Lung (tissue), 12 donors: ENCODE data around the gene FAM216B. TPM values are rescaled to one million over a fixed set of nuclear protein-coding genes. Genes with fewer than 3 reads are reported as not detected.

ENCODE experiments used
- ATAC-seq: fragments of 200-7000 bp; cut with Tn5 transposase; one replicate; pipeline ENCODE4 v1.9.1; 2020; ENCODE audit warnings: moderate number of reproducible peaks; ENCODE audit not compliant: insufficient read depth, low FRiP score
- DNase-seq, 3 donors: peaks; one replicate each; pipeline ENCODE4 v3.0.0-alpha.2; 2013 to 2017
- H3K27ac ChIP-seq, 2 donors: one replicate each; pipeline ENCODE4 v1.5.1; 2013; ENCODE audit warnings: mild to moderate bottlenecking in 2 of 2, moderate library complexity in 2 of 2, control low read depth in 1 of 2, inconsistent platforms in 1 of 2, low read depth in 1 of 2, low read length in 1 of 2
- H3K27me3 ChIP-seq, 3 donors: one replicate each; pipeline ENCODE4 v1.5.1; 2013; ENCODE audit warnings: low read length in 2 of 3; ENCODE audit not compliant: control insufficient read depth in 3 of 3, insufficient read depth in 3 of 3
- H3K36me3 ChIP-seq, 4 donors: one replicate each; pipeline ENCODE4 v1.5.1; 2013; ENCODE audit warnings: low read length in 4 of 4, mild to moderate bottlenecking in 1 of 4, moderate library complexity in 1 of 4; ENCODE audit not compliant: control insufficient read depth in 4 of 4, insufficient read depth in 4 of 4
- H3K4me1 ChIP-seq, 5 donors: one replicate each; pipeline ENCODE4 v1.5.1; 2013; ENCODE audit warnings: low read length in 5 of 5, mild to moderate bottlenecking in 2 of 5, moderate library complexity in 1 of 5; ENCODE audit not compliant: control insufficient read depth in 5 of 5, insufficient read depth in 5 of 5
- H3K4me3 ChIP-seq: one replicate; pipeline ENCODE4 v1.5.1; 2013; ENCODE audit warnings: mild to moderate bottlenecking, control low read depth, moderate library complexity
- H3K9ac ChIP-seq, 2 donors: one replicate each; pipeline ENCODE4 v1.5.1; 2013; ENCODE audit warnings: low read length in 2 of 2, control low read depth in 1 of 2; ENCODE audit not compliant: insufficient read depth in 1 of 2
- H3K9me3 ChIP-seq, 4 donors: one replicate each; pipeline ENCODE4 v1.5.1; 2013; ENCODE audit warnings: low read length in 3 of 4, mild to moderate bottlenecking in 1 of 4, moderate library complexity in 1 of 4; ENCODE audit not compliant: control insufficient read depth in 4 of 4, insufficient read depth in 3 of 4
- WGBS, 2 donors: extraction: QIAGEN DNeasy Blood & Tissue Kit; methylation state at CpG; one replicate each; pipeline ENCODE4 v1.1.7; 2013; 5-methylcytosine and 5-hydroxymethylcytosine counted together
- polyA plus RNA-seq, 2 donors: library from polyadenylated mRNA; stranded (reverse); fragments of 200-250 nt; gene quantifications; one replicate each; pipeline ENCODE4 v1.2.1, GENCODE V29; 2013
- total RNA-seq, 2 donors: library from RNA; depleted of rRNA in 1 of 2; stranded (reverse); fragments of >200 nt in 1 of 2; gene quantifications; one replicate each; pipeline ENCODE4 v1.2.1, GENCODE V29; 2014 to 2021
- TF ChIP-seq, protein P1 (sequence below): IDR thresholded peaks from 2 replicates; pipeline ENCODE4 v1.5.1; 2012; ENCODE audit warnings: mild to moderate bottlenecking; ENCODE audit errors: control extremely low read depth, extremely low read depth
- donor health status: control.
- donor health status: control.
- donor health status: Bipolar disorder and iron deficiency.
- donor health status: healthy.
- donor health status: DM: yes; HTN: yes; CAD: no.

The FAM216B gene
- total and polyA plus RNA-seq, 4 donors = 4.9 to 70.4 (median 22.6) TPM

DNA sequence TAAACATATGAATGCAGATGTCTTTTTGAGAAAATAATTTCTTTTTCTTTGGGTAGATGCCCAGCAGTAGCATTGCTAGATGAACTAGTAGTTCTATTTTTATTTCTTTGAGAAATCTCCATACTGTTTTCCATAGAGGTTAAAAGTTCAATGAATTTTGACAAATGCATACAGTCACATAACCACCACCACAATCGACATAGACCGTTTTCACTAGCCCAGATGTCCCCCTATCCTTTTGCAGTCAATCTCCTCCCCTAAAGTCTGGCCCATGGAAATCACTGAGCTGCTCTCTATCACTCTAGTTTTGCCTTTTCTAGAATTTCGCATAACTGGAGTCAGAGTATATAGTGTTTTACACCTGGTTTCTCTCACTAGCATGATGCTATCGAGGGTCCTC lies 10.8 kb downstream of the FAM216B start:
- no peak overlapping the region for H3K27ac ChIP-seq
- no peak overlapping the region for H3K4me3 ChIP-seq
- DNase-seq (no peak), ATAC-seq (no peak)
- H3K9me3 ChIP-seq = no peaks in the 10 kb centered on the region
- H3K9ac ChIP-seq = no peak overlapping the region
- 88 to 90% methylated on average over 4 of the region's 4 CpGs for WGBS, 2 donors
- TF ChIP-seq, protein P1, sequence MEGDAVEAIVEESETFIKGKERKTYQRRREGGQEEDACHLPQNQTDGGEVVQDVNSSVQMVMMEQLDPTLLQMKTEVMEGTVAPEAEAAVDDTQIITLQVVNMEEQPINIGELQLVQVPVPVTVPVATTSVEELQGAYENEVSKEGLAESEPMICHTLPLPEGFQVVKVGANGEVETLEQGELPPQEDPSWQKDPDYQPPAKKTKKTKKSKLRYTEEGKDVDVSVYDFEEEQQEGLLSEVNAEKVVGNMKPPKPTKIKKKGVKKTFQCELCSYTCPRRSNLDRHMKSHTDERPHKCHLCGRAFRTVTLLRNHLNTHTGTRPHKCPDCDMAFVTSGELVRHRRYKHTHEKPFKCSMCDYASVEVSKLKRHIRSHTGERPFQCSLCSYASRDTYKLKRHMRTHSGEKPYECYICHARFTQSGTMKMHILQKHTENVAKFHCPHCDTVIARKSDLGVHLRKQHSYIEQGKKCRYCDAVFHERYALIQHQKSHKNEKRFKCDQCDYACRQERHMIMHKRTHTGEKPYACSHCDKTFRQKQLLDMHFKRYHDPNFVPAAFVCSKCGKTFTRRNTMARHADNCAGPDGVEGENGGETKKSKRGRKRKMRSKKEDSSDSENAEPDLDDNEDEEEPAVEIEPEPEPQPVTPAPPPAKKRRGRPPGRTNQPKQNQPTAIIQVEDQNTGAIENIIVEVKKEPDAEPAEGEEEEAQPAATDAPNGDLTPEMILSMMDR = no peak
- H3K4me1 ChIP-seq = peaks cover 0 to 4% (median 0%) of the 10 kb centered on the region in 5 donors
- no peaks in the 10 kb centered on the region for H3K36me3 ChIP-seq
- H3K27me3 ChIP-seq = no peaks in the 10 kb centered on the region

DNA sequence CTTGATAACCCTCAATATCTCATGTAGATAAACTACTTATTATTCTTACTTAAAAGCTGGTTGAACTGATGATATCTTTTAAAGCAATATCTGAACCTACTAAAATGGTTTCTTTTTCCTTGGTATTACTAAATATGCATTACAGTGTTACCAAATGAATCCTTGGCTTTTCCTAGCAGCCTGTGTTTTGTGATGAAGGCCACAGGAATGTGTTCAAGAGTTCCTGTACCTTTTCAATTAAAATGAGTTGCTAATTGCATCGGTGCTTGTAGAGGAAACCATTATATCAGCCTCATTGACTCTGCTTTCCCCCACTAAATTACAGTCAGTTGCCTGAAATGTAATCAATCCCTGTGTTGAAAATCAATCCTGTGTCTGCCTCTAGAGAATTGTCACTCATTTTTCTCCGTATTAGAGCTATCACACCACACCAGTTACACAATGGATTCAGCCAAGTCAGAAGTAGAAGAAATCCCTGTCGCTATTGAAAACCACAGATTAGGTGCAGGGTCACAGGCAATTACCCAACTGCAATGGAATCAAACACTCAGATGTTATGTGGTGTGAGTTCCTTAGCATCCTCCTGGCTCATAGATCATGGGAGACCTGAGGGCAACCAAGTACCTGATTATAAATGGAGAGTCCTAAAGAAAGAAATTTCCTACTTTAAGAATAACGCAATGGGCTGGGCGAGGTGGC lies 13.3 kb downstream of the FAM216B start:
- Histone ChIP-seq H3K4me1 (no peaks in the 10 kb centered on the region), H3K4me3 (no peak overlapping the region), H3K36me3 (no peaks in the 10 kb centered on the region), H3K27me3 (no peaks in the 10 kb centered on the region), H3K9me3 (peaks cover 0 to 2% (median 0%) of the 10 kb centered on the region in 4 donors), H3K9ac (no peak overlapping the region), H3K27ac (no peak overlapping the region)
- TF ChIP-seq, protein P1 = no peak
- no peak for DNase-seq
- WGBS, 2 donors = 91% methylated on average over 5 of the region's 5 CpGs
- ATAC-seq = no peak

DNA sequence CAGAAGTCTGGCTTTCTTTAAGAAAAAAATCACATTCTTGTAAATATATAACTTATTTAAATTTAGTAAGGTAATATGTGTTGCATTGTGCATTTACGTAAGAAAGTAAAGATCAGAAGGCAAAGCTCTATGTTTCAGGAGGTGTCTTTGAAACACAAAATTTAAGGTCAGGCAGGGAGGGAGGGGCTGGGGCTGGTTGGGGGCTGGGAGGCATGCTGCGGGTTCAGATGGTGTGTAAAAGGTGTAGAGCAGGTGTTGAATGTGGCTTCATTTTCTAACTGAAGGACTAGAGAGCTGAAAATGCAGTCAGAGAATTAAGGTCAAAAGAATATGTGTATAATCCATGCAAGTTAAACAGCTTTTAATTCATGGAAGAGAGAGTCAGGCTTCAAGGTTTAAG lies 14.3 kb downstream of the FAM216B start:
- WGBS, 2 donors = 94% methylated on average over 2 of the region's 2 CpGs

More for the DNA sequence above, 14.3 kb downstream of the FAM216B start:
- H3K36me3 ChIP-seq = no peaks in the 10 kb centered on the region
- H3K9ac ChIP-seq = no peak overlapping the region
- no peaks in the 10 kb centered on the region for H3K4me1 ChIP-seq
- H3K27me3 ChIP-seq = no peaks in the 10 kb centered on the region
- TF ChIP-seq, protein P1 = no peak
- H3K4me3 ChIP-seq = no peak overlapping the region
- ATAC-seq = no peak
- DNase-seq = no peak
- H3K9me3 ChIP-seq = peaks cover 0 to 2% (median 0%) of the 10 kb centered on the region in 4 donors
- H3K27ac ChIP-seq = no peak overlapping the region
